ENCODE data around the gene PRSS56.

The PRSS56 gene

GRCh38 chr2:232516551-232516950 is 3.6 kb upstream of the PRSS56 start:
- peaks cover 4% of the 10 kb centered on the region for H3K27me3 ChIP-seq (replicated peaks; ENCODE audit: control insufficient read depth, insufficient read depth, low read length, poor library complexity, severe bottlenecking)
- H3K9me3 ChIP-seq (ENCODE audit: control insufficient read depth, low read length) = no peaks in the 10 kb centered on the region
- H3K36me3 ChIP-seq (ENCODE audit: control insufficient read depth, insufficient read depth, low read length) = no peaks in the 10 kb centered on the region
- no peak overlapping the region for H3K27ac ChIP-seq (ENCODE audit: insufficient read depth, low read length, poor library complexity, severe bottlenecking)
- no peak for DNase-seq
- peaks cover under 1% of the 10 kb centered on the region for H3K4me1 ChIP-seq (ENCODE audit: control insufficient read depth, insufficient read depth, low read length, poor library complexity, severe bottlenecking)
- no peak overlapping the region for H3K4me3 ChIP-seq (ENCODE audit: insufficient read depth, low read depth, low read length, poor library complexity, severe bottlenecking)

- Histone ChIP-seq H3K4me3 (ENCODE audit: insufficient read depth, low read depth, low read length, poor library complexity, severe bottlenecking) (no peak overlapping the region), H3K4me1 (ENCODE audit: control insufficient read depth, insufficient read depth, low read length, poor library complexity, severe bottlenecking) (peaks cover 22% of the 10 kb centered on the region), H3K27ac (ENCODE audit: insufficient read depth, low read length, poor library complexity, severe bottlenecking) (no peak overlapping the region), H3K36me3 (ENCODE audit: control insufficient read depth, insufficient read depth, low read length) (no peaks in the 10 kb centered on the region), H3K27me3 (replicated peaks; ENCODE audit: control insufficient read depth, insufficient read depth, low read length, poor library complexity, severe bottlenecking) (peaks cover 26% of the 10 kb centered on the region), H3K9me3 (ENCODE audit: control insufficient read depth, low read length) (no peaks in the 10 kb centered on the region)
- no peak for DNase-seq
These were observed 1.3 kb upstream of the PRSS56 start for GRCh38 chr2:232518844-232519243.

- no peak overlapping the region for H3K4me3 ChIP-seq (ENCODE audit: insufficient read depth, low read depth, low read length, poor library complexity, severe bottlenecking)
- peaks cover 27% of the 10 kb centered on the region for H3K4me1 ChIP-seq (ENCODE audit: control insufficient read depth, insufficient read depth, low read length, poor library complexity, severe bottlenecking)
- no peak overlapping the region for H3K27ac ChIP-seq (ENCODE audit: insufficient read depth, low read length, poor library complexity, severe bottlenecking)
- no peaks in the 10 kb centered on the region for H3K9me3 ChIP-seq (ENCODE audit: control insufficient read depth, low read length)
- H3K36me3 ChIP-seq (ENCODE audit: control insufficient read depth, insufficient read depth, low read length) = no peaks in the 10 kb centered on the region
- peaks cover 40% of the 10 kb centered on the region for H3K27me3 ChIP-seq (replicated peaks; ENCODE audit: control insufficient read depth, insufficient read depth, low read length, poor library complexity, severe bottlenecking)
- no peak for DNase-seq
These were observed 301 bp downstream of the PRSS56 start for GRCh38 chr2:232520489-232520888.

- Histone ChIP-seq H3K36me3 (ENCODE audit: control insufficient read depth, insufficient read depth, low read length) (no peaks in the 10 kb centered on the region), H3K4me1 (ENCODE audit: control insufficient read depth, insufficient read depth, low read length, poor library complexity, severe bottlenecking) (peaks cover 27% of the 10 kb centered on the region), H3K27ac (ENCODE audit: insufficient read depth, low read length, poor library complexity, severe bottlenecking) (no peak overlapping the region), H3K9me3 (ENCODE audit: control insufficient read depth, low read length) (no peaks in the 10 kb centered on the region), H3K27me3 (replicated peaks; ENCODE audit: control insufficient read depth, insufficient read depth, low read length, poor library complexity, severe bottlenecking) (peaks cover 40% of the 10 kb centered on the region), H3K4me3 (ENCODE audit: insufficient read depth, low read depth, low read length, poor library complexity, severe bottlenecking) (no peak overlapping the region)
- no peak for DNase-seq
These were observed 910 bp downstream of the PRSS56 start for GRCh38 chr2:232521098-232521497.

GRCh38 chr2:232521959-232522622 is 1.9 kb downstream of the PRSS56 start:
- H3K27me3 ChIP-seq (replicated peaks; ENCODE audit: control insufficient read depth, insufficient read depth, low read length, poor library complexity, severe bottlenecking) = peaks cover 40% of the 10 kb centered on the region

GRCh38 chr2:232522623-232523401 is 2.6 kb downstream of the PRSS56 start:
- Histone ChIP-seq H3K36me3 (ENCODE audit: control insufficient read depth, insufficient read depth, low read length) (no peaks in the 10 kb centered on the region), H3K9me3 (ENCODE audit: control insufficient read depth, low read length) (no peaks in the 10 kb centered on the region), H3K4me3 (ENCODE audit: insufficient read depth, low read depth, low read length, poor library complexity, severe bottlenecking) (peak overlapping the region; percentile 52), H3K27ac (ENCODE audit: insufficient read depth, low read length, poor library complexity, severe bottlenecking) (no peak overlapping the region), H3K27me3 (replicated peaks; ENCODE audit: control insufficient read depth, insufficient read depth, low read length, poor library complexity, severe bottlenecking) (peaks cover 40% of the 10 kb centered on the region), H3K4me1 (ENCODE audit: control insufficient read depth, insufficient read depth, low read length, poor library complexity, severe bottlenecking) (peaks cover 27% of the 10 kb centered on the region)
- DNase-seq = no peak

More at GRCh38 chr2:232521959-232522622, 1.9 kb downstream of the PRSS56 start:
- Histone ChIP-seq H3K4me1 (ENCODE audit: control insufficient read depth, insufficient read depth, low read length, poor library complexity, severe bottlenecking) (peaks cover 27% of the 10 kb centered on the region), H3K4me3 (ENCODE audit: insufficient read depth, low read depth, low read length, poor library complexity, severe bottlenecking) (peak overlapping the region; percentile 52), H3K27ac (ENCODE audit: insufficient read depth, low read length, poor library complexity, severe bottlenecking) (no peak overlapping the region), H3K36me3 (ENCODE audit: control insufficient read depth, insufficient read depth, low read length) (no peaks in the 10 kb centered on the region), H3K9me3 (ENCODE audit: control insufficient read depth, low read length) (no peaks in the 10 kb centered on the region)
- DNase-seq = peak; percentile 21 to 48 (median 30)

- Histone ChIP-seq H3K4me3 (ENCODE audit: insufficient read depth, low read depth, low read length, poor library complexity, severe bottlenecking) (no peak overlapping the region), H3K9me3 (ENCODE audit: control insufficient read depth, low read length) (no peaks in the 10 kb centered on the region), H3K4me1 (ENCODE audit: control insufficient read depth, insufficient read depth, low read length, poor library complexity, severe bottlenecking) (peaks cover 27% of the 10 kb centered on the region), H3K27ac (ENCODE audit: insufficient read depth, low read length, poor library complexity, severe bottlenecking) (no peak overlapping the region), H3K36me3 (ENCODE audit: control insufficient read depth, insufficient read depth, low read length) (no peaks in the 10 kb centered on the region), H3K27me3 (replicated peaks; ENCODE audit: control insufficient read depth, insufficient read depth, low read length, poor library complexity, severe bottlenecking) (peaks cover 40% of the 10 kb centered on the region)
- no peak for DNase-seq
These were observed 3.2 kb downstream of the PRSS56 start for GRCh38 chr2:232523402-232523681.

- H3K4me1 ChIP-seq (ENCODE audit: control insufficient read depth, insufficient read depth, low read length, poor library complexity, severe bottlenecking) = peaks cover 27% of the 10 kb centered on the region
- no peak overlapping the region for H3K27ac ChIP-seq (ENCODE audit: insufficient read depth, low read length, poor library complexity, severe bottlenecking)
- peak overlapping the region; percentile 8 for H3K4me3 ChIP-seq (ENCODE audit: insufficient read depth, low read depth, low read length, poor library complexity, severe bottlenecking)
- no peaks in the 10 kb centered on the region for H3K36me3 ChIP-seq (ENCODE audit: control insufficient read depth, insufficient read depth, low read length)
- peaks cover 40% of the 10 kb centered on the region for H3K27me3 ChIP-seq (replicated peaks; ENCODE audit: control insufficient read depth, insufficient read depth, low read length, poor library complexity, severe bottlenecking)
- no peaks in the 10 kb centered on the region for H3K9me3 ChIP-seq (ENCODE audit: control insufficient read depth, low read length)
- no peak for DNase-seq
These were observed 3.8 kb downstream of the PRSS56 start for GRCh38 chr2:232523682-232524597.

- Histone ChIP-seq H3K27ac (ENCODE audit: insufficient read depth, low read length, poor library complexity, severe bottlenecking) (no peak overlapping the region), H3K36me3 (ENCODE audit: control insufficient read depth, insufficient read depth, low read length) (no peaks in the 10 kb centered on the region), H3K4me3 (ENCODE audit: insufficient read depth, low read depth, low read length, poor library complexity, severe bottlenecking) (no peak overlapping the region), H3K9me3 (ENCODE audit: control insufficient read depth, low read length) (no peaks in the 10 kb centered on the region), H3K27me3 (replicated peaks; ENCODE audit: control insufficient read depth, insufficient read depth, low read length, poor library complexity, severe bottlenecking) (peaks cover 40% of the 10 kb centered on the region), H3K4me1 (ENCODE audit: control insufficient read depth, insufficient read depth, low read length, poor library complexity, severe bottlenecking) (peaks cover 27% of the 10 kb centered on the region)
- DNase-seq = no peak
These were observed 4.6 kb downstream of the PRSS56 start for GRCh38 chr2:232524771-232525170.

Measured in effector memory CD4-positive, alpha-beta T cell (primary cell).